22Rv1 (cell line): ENCODE results near the gene MDH2.

Experiments used
- ZFX ChIP-seq: fragments of 450-650 bp; IDR thresholded peaks from 2 replicates; pipeline ENCODE4 v1.6.1; 2017; ENCODE audit warnings: antibody characterized with exemption, borderline replicate concordance
- TF ChIP-seq, protein P1 (sequence below): fragments of 450-650 bp; IDR thresholded peaks from 2 replicates; pipeline ENCODE4 v1.5.1; 2017; ENCODE audit warnings: mild to moderate bottlenecking

DNA sequence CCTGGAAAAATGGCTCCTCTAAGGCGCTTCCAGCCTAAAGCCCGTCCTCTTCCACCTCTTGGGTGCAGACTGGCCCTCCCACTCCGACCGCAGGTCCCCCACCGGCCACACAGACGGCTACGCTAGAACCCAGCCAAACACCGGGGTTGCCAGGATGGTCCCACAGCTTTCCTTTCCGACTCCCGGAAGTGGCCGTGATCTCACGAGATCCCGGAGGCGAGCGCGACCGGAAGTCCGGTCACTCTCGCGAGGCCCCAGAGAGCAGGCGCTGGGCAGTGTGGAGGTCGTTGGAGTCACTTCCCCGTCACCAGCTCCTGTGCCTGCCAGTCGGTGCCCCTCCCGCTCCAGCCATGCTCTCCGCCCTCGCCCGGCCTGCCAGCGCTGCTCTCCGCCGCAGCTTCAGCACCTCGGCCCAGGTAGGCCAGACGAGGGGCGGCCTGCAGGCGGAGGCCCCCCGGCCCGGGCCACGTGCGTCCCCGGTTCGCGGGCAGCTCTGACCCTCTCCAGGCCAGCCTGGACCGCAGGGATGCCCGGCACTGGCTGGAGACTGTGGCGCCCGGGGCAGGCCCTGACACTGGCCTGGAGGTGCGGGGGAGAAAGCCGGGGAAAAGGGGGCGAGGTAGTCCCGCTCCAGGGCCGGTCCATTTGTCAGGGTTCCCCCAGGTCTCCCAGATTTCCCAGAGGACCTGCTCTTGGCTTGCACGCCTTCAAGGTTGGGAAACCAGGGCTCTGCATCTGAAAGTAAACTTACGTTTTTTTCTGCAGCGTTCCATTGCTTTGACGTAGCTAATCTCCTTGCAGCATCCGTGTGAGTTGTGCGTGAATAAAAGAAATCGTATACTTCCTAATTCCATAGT lies at the start of gene MDH2, which contains the start of gene STYXL1:
- TF ChIP-seq, protein P1, sequence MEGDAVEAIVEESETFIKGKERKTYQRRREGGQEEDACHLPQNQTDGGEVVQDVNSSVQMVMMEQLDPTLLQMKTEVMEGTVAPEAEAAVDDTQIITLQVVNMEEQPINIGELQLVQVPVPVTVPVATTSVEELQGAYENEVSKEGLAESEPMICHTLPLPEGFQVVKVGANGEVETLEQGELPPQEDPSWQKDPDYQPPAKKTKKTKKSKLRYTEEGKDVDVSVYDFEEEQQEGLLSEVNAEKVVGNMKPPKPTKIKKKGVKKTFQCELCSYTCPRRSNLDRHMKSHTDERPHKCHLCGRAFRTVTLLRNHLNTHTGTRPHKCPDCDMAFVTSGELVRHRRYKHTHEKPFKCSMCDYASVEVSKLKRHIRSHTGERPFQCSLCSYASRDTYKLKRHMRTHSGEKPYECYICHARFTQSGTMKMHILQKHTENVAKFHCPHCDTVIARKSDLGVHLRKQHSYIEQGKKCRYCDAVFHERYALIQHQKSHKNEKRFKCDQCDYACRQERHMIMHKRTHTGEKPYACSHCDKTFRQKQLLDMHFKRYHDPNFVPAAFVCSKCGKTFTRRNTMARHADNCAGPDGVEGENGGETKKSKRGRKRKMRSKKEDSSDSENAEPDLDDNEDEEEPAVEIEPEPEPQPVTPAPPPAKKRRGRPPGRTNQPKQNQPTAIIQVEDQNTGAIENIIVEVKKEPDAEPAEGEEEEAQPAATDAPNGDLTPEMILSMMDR = no peak
- no peak for TF ChIP-seq ZFX
